GM12801 (cell line): ENCODE results near the gene SYNJ2.

Experiments used
- CTCF ChIP-seq: IDR thresholded peaks from one replicate; pipeline ENCODE4 v1.5.1; 2011; ENCODE audit warnings: control low read depth; ENCODE audit not compliant: insufficient read length; ENCODE audit errors: extremely low read depth

The SYNJ2 gene

GRCh38 chr6:157953580-157954091, 28.0 kb upstream of the SYNJ2 start:
- TF ChIP-seq CTCF, result no peak

- TF ChIP-seq CTCF, result no peak
Observed at GRCh38 chr6:157954150-157955117, 27.2 kb upstream of the SYNJ2 start.

- no peak for TF ChIP-seq CTCF
Observed at GRCh38 chr6:157955675-157956074, 26.0 kb upstream of the SYNJ2 start.

GRCh38 chr6:157956171-157956730, 25.4 kb upstream of the SYNJ2 start:
- TF ChIP-seq CTCF, result no peak

GRCh38 chr6:157959451-157960227, 22.0 kb upstream of the SYNJ2 start:
- TF ChIP-seq CTCF, result no peak

- no peak for TF ChIP-seq CTCF
Observed at GRCh38 chr6:157961153-157961831, 20.4 kb upstream of the SYNJ2 start.
